SK-N-SH (cell line): ENCODE results near the gene RSU1. TPM values are rescaled to one million over a fixed set of nuclear protein-coding genes. Genes with fewer than 3 reads are reported as not detected.

Experiments used
- CTCF ChIA-PET: fragments of 300-600, 350-600 bp; formaldehyde crosslinking; extraction: SDS; loops from one replicate; lab custom pipeline; 2021; lab: Yijun Ruan, JAX
- POLR2A ChIA-PET: fragments of 350-600 bp; sonication (Branson Sonifier 250); formaldehyde crosslinking; extraction: SDS; loops from one replicate; lab custom pipeline; 2020; ENCODE audit warnings: antibody characterized with exemption, inconsistent platforms; lab: Yijun Ruan, JAX
- DNase-seq: peaks from one replicate; pipeline ENCODE4 v3.0.0; 2012
- H2AFZ ChIP-seq: fragments of 200-600 bp; sonication (generic); 2 replicates; pipeline ENCODE4 v1.8.1; 2016; ENCODE audit warnings: antibody characterized with exemption, mild to moderate bottlenecking, low read depth
- H3F3A ChIP-seq: fragments of 200-600 bp; sonication (generic); replicated peaks from 2 replicates; pipeline ENCODE3; 2016; ENCODE audit warnings: antibody characterized with exemption, mild to moderate bottlenecking; ENCODE audit not compliant: insufficient read depth
- H3K27ac ChIP-seq, 2 experiments: fragments of 200-500 bp in 1 of 2; fragments of 200-600 bp in 1 of 2; sonication (Bioruptor generic) in 1 of 2; sonication (generic), shearing (Covaris generic) in 1 of 2; 2 replicates each; pipeline versions ENCODE4 v1.5.1 to v1.6.1; 2014 to 2016; ENCODE audit warnings: low read depth in 2 of 2, inconsistent platforms in 1 of 2, low read length in 1 of 2, mild to moderate bottlenecking in 1 of 2, mixed read lengths in 1 of 2
- H3K27me3 ChIP-seq: fragments of 200-600 bp; sonication (generic), shearing (Covaris generic); 2 replicates; pipeline ENCODE4 v1.6.1; 2016; ENCODE audit warnings: mixed run types; ENCODE audit not compliant: insufficient read depth
- H3K36me3 ChIP-seq, 2 experiments: fragments of 200-500 bp in 1 of 2; fragments of 200-600 bp in 1 of 2; sonication (Bioruptor generic) in 1 of 2; sonication (generic) in 1 of 2; replicated peaks in 1 of 2; 2 replicates each; pipeline versions ENCODE3 to v1.5.1; 2014 to 2016; ENCODE audit warnings: low read length in 1 of 2, mild to moderate bottlenecking in 1 of 2; ENCODE audit not compliant: insufficient read depth in 2 of 2, control insufficient read depth in 1 of 2
- H3K4me1 ChIP-seq, 2 experiments: fragments of 200-500 bp in 1 of 2; fragments of 200-600 bp in 1 of 2; sonication (Bioruptor generic) in 1 of 2; sonication (generic), shearing (Covaris generic) in 1 of 2; 2 replicates each; pipeline versions ENCODE4 v1.5.1 to v1.6.1; 2014 to 2016; ENCODE audit warnings: low read depth in 1 of 2, low read length in 1 of 2, mixed run types in 1 of 2; ENCODE audit not compliant: insufficient read depth in 2 of 2, control insufficient read depth in 1 of 2
- H3K4me2 ChIP-seq: fragments of 200-600 bp; sonication (generic), shearing (Covaris generic); 2 replicates; pipeline ENCODE4 v1.6.1; 2017; ENCODE audit warnings: mixed run types
- H3K4me3 ChIP-seq, 2 experiments: fragments of 200-500 bp in 1 of 2; fragments of 200-600 bp in 1 of 2; sonication (Bioruptor generic) in 1 of 2; sonication (generic), shearing (Covaris generic) in 1 of 2; 2 replicates each; pipeline versions ENCODE4 v1.5.1 to v1.8.1; 2014 to 2016; ENCODE audit warnings: low read depth in 2 of 2, inconsistent platforms in 1 of 2, low read length in 1 of 2, mild to moderate bottlenecking in 1 of 2, mixed read lengths in 1 of 2, moderate library complexity in 1 of 2
- H3K79me2 ChIP-seq: fragments of 200-600 bp; sonication (generic); 2 replicates; pipeline ENCODE4 v1.8.1; 2017; ENCODE audit warnings: mild to moderate bottlenecking; ENCODE audit not compliant: insufficient read depth
- H3K9ac ChIP-seq: fragments of 200-600 bp; sonication (generic); 2 replicates; pipeline ENCODE4 v1.6.1; 2017; ENCODE audit warnings: mixed run types
- H3K9me2 ChIP-seq: fragments of 200-600 bp; sonication (generic); 2 replicates; pipeline ENCODE4 v1.6.1; 2017; ENCODE audit warnings: mixed run types
- H3K9me3 ChIP-seq: fragments of 200-600 bp; sonication (generic); 2 replicates; pipeline ENCODE4 v1.6.1; 2017; ENCODE audit warnings: mixed run types, mild to moderate bottlenecking, moderate library complexity
- H4K20me1 ChIP-seq: fragments of 200-600 bp; sonication (generic); 2 replicates; pipeline ENCODE4 v1.6.1; 2017; ENCODE audit warnings: mild to moderate bottlenecking, mixed run types; ENCODE audit not compliant: insufficient read depth
- EZH2phosphoT487 ChIP-seq: fragments of 200-600 bp; sonication (generic); IDR thresholded peaks from 2 replicates; pipeline ENCODE4 v1.6.1; 2017; ENCODE audit warnings: low read depth, mixed run types, mild to moderate bottlenecking, antibody characterized with exemption, moderate library complexity, borderline replicate concordance
- GATA2 ChIP-seq: sonication (generic); formaldehyde crosslinking; IDR thresholded peaks from 2 replicates; pipeline ENCODE4 v1.5.0; 2020; ENCODE audit warnings: mild to moderate bottlenecking, missing genetic modification reagents
- MEF2A ChIP-seq: IDR thresholded peaks from 2 replicates; pipeline ENCODE4 v1.4.0; 2012; ENCODE audit warnings: low read depth, borderline replicate concordance
- MXI1 ChIP-seq: IDR thresholded peaks from 2 replicates; pipeline ENCODE4 v1.6.1; 2012; ENCODE audit warnings: mild to moderate bottlenecking, low read depth, low read length, improper control_type of control experiment
- NFIC ChIP-seq: IDR thresholded peaks from 2 replicates; pipeline ENCODE4 v1.4.0; 2012; ENCODE audit warnings: borderline replicate concordance
- RAD21 ChIP-seq: IDR thresholded peaks from 2 replicates; pipeline ENCODE4 v1.6.1; 2012; ENCODE audit warnings: mild to moderate bottlenecking, low read length
- RCOR1 ChIP-seq: fragments of 150-350 bp; IDR thresholded peaks from 2 replicates; pipeline ENCODE4 v1.6.1; 2017; ENCODE audit warnings: antibody characterized with exemption, low read length
- RXRA ChIP-seq: IDR thresholded peaks from 2 replicates; pipeline ENCODE4 v1.4.0; 2012; ENCODE audit warnings: low read depth, mild to moderate bottlenecking, borderline replicate concordance
- SIN3A ChIP-seq: IDR thresholded peaks from 2 replicates; pipeline ENCODE4 v1.6.1; 2012; ENCODE audit warnings: low read depth, mild to moderate bottlenecking, low read length, moderate library complexity, borderline replicate concordance
- TEAD4 ChIP-seq: IDR thresholded peaks from 2 replicates; pipeline ENCODE4 v1.4.0; 2012; ENCODE audit warnings: mild to moderate bottlenecking, borderline replicate concordance; ENCODE audit not compliant: insufficient read depth
- YY1 ChIP-seq: IDR thresholded peaks from 2 replicates; pipeline ENCODE4 v1.4.0; 2012; ENCODE audit warnings: low read depth, mild to moderate bottlenecking
- WGBS: methylation state at CpG from one replicate; pipeline ENCODE4 v1.1.6; 2017; ENCODE audit warnings: low lambda C conversion rate; 5-methylcytosine and 5-hydroxymethylcytosine counted together
- polyA plus RNA-seq, 3 experiments: library from polyadenylated mRNA; depleted of rRNA; stranded (reverse); fragments of >200 nt; gene quantifications; 2 replicates each; pipeline ENCODE4 v1.2.3, GENCODE V29; 2012
- TF ChIP-seq, protein P1 (sequence below): fragments of 150-350 bp; IDR thresholded peaks from 2 replicates; pipeline ENCODE4 v1.6.1; 2016; ENCODE audit warnings: mild to moderate bottlenecking, low read depth, low read length
- TF ChIP-seq, protein P2 (sequence below): IDR thresholded peaks from 2 replicates; pipeline ENCODE4; 2012
- TF ChIP-seq, protein P3 (sequence below): fragments of 200-600 bp; sonication (generic); IDR thresholded peaks from 2 replicates; pipeline ENCODE4 v1.6.1; 2017; ENCODE audit warnings: antibody characterized with exemption, mild to moderate bottlenecking, moderate library complexity

Gene RSU1
- polyA plus RNA-seq, 1 of the 3 experiments (the other 2 are of a cell fraction), result 59.8 TPM

DNA sequence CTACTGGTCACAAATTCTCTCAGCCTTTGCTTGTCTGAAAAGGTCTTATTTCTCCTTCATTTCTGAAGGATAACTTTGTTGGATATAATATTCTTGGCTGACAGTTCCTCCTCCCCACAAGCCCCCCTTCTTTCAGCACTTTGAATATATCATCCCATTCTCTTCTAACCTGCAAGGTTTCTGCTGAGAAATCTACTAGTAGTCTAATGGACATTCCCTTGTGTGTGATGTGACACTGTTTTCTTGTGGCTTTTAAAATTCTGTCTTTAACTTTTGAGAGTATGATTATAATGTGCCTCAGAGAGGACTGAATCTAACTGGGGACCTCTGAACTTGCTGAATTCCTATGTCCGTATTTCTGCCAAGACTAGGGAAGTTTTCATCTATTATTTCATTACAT lies 104.3 kb downstream of the RSU1 start:
- TF ChIP-seq GATA2 (no peak), YY1 (no peak), NFIC (no peak), TEAD4 (no peak)
- TF ChIP-seq, protein P1, sequence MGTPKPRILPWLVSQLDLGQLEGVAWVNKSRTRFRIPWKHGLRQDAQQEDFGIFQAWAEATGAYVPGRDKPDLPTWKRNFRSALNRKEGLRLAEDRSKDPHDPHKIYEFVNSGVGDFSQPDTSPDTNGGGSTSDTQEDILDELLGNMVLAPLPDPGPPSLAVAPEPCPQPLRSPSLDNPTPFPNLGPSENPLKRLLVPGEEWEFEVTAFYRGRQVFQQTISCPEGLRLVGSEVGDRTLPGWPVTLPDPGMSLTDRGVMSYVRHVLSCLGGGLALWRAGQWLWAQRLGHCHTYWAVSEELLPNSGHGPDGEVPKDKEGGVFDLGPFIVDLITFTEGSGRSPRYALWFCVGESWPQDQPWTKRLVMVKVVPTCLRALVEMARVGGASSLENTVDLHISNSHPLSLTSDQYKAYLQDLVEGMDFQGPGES, result no peak
- H3K27me3 ChIP-seq, result no peaks in the 10 kb centered on the region
- H3K4me3 ChIP-seq, result no peak overlapping the region
- no peak overlapping the region for H2AFZ ChIP-seq
- H3K9ac ChIP-seq, result no peak overlapping the region
- no peak overlapping the region for H3K27ac ChIP-seq
- 93% methylated on average over 1 of the region's 1 CpG for whole genome bisulfite sequencing
- CTCF ChIA-PET, result no interaction called here
- POLR2A ChIA-PET, result no interaction called here
- peaks cover 0 to 16% of the 10 kb centered on the region in 2 experiments for H3K36me3 ChIP-seq
- no peak overlapping the region for H3K4me2 ChIP-seq
- H3K79me2 ChIP-seq, result no peaks in the 10 kb centered on the region
- H3K9me2 ChIP-seq, result no peaks in the 10 kb centered on the region
- DNase-seq, result no peak
- no peaks in the 10 kb centered on the region for H3F3A ChIP-seq
- H4K20me1 ChIP-seq, result no peaks in the 10 kb centered on the region
- peaks cover 17% of the 10 kb centered on the region; the same call in 1 of the 2 replicates for H3K9me3 ChIP-seq
- no peaks in the 10 kb centered on the region for H3K4me1 ChIP-seq

DNA sequence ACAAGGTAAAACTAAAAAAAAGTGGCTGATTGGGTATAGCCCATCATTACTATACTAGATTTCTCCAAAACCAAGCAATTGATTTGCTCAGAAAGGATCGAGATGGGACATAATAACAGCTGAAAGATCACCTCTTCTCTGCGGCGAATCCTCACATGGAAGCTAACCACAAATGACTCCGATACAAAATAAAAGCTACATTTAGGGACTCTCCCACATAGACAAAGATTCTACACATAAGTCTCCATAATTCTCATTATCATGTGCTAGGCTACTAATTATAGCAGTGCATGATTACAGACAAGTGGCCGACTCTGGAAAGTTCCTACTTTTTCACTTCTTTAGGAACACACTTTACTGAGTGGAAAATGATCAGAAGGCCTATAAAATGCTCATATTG lies 116.9 kb downstream of the RSU1 start:
- Histone ChIP-seq H4K20me1 (no peaks in the 10 kb centered on the region), H3K4me2 (no peak overlapping the region), H3K36me3 (no peaks in the 10 kb centered on the region), H3K27me3 (no peaks in the 10 kb centered on the region), H3K9me2 (no peaks in the 10 kb centered on the region), H3K4me3 (no peak overlapping the region), H2AFZ (no peak overlapping the region), H3K9ac (no peak overlapping the region), H3K27ac (no peak overlapping the region), H3K79me2 (no peaks in the 10 kb centered on the region), H3K9me3 (no peaks in the 10 kb centered on the region), H3F3A (no peaks in the 10 kb centered on the region), H3K4me1 (peaks cover 0 to 5% of the 10 kb centered on the region in 2 experiments; a peak in 1 of 4 replicates)
- TF ChIP-seq, protein P2, sequence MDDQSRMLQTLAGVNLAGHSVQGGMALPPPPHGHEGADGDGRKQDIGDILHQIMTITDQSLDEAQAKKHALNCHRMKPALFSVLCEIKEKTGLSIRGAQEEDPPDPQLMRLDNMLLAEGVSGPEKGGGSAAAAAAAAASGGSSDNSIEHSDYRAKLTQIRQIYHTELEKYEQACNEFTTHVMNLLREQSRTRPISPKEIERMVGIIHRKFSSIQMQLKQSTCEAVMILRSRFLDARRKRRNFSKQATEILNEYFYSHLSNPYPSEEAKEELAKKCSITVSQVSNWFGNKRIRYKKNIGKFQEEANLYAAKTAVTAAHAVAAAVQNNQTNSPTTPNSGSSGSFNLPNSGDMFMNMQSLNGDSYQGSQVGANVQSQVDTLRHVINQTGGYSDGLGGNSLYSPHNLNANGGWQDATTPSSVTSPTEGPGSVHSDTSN, result no peak
- no peak for TF ChIP-seq TEAD4
- TF ChIP-seq, protein P3, sequence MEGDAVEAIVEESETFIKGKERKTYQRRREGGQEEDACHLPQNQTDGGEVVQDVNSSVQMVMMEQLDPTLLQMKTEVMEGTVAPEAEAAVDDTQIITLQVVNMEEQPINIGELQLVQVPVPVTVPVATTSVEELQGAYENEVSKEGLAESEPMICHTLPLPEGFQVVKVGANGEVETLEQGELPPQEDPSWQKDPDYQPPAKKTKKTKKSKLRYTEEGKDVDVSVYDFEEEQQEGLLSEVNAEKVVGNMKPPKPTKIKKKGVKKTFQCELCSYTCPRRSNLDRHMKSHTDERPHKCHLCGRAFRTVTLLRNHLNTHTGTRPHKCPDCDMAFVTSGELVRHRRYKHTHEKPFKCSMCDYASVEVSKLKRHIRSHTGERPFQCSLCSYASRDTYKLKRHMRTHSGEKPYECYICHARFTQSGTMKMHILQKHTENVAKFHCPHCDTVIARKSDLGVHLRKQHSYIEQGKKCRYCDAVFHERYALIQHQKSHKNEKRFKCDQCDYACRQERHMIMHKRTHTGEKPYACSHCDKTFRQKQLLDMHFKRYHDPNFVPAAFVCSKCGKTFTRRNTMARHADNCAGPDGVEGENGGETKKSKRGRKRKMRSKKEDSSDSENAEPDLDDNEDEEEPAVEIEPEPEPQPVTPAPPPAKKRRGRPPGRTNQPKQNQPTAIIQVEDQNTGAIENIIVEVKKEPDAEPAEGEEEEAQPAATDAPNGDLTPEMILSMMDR, result no peak
- no peak for TF ChIP-seq MXI1
- TF ChIP-seq MEF2A, result no peak
- TF ChIP-seq RAD21, result no peak
- no peak for TF ChIP-seq RCOR1
- TF ChIP-seq EZH2phosphoT487, result no peak
- no peak for TF ChIP-seq SIN3A
- no peak for TF ChIP-seq RXRA
- TF ChIP-seq GATA2, result no peak
- WGBS, result 97% methylated on average over 5 of the region's 5 CpGs
- CTCF ChIA-PET, result interaction anchor here (1.6 kb wide), 1 partner anchor 24 kb away, joined by 3 read pairs; no protein-coding TSS in a partner anchor
- DNase-seq, result no peak
- POLR2A ChIA-PET, result no interaction called here
